COLO829 (cell line): ENCODE data around the gene TYK2.
A peak's percentile ranks its signal among the peaks of the same experiment; 100 is the strongest.
"Not testable (repeated sequence)": the region's sequence is repeated elsewhere in the genome, so short reads cannot be mapped to it uniquely, and the experiment has no call there.

Experiments
- DNase-seq: peaks from one replicate; pipeline ENCODE4 v3.0.0; 2012; ENCODE audit warnings: low spot score

TYK2 gene

DNA sequence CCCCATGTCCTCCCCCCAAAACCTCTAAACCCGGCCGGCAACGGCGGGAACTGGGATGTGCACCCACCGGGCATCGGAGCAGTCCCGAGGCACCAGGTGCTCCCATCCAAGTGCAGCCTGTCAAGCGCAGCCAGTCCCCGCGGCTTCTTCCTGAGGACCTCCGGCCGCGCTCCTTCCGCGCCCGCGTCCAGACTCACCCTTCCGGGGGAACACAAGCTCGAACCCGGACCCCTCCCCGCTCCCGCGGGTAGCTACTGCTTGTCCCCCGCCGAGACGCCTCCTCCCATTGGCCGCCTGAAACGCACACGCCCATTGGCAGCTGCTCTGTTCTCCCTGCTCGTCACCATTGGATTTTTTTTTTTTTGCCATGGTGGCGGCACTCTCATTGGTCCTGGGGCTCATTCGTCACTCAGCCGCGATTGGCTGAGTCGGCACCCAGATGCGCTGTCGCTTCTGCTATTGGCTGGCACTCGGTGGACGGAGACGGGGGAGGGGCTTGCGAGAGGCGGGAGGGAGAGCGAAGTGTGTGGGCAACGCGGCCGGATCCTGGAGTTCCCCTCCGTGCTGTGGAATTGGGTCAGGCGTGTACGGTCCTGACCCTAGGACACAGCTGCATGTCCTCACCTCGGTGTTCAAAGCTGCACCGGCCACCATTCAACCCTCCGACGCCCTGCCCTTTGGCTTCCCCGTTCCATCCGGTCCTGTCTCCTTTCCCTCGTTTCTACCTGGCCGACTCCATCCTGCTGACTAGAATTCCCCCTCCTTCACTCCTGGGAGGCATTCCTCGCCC, at the start of gene TYK2:
Gene TYK2 (minus strand): TSS at position 260 of the 790 bp plus-strand sequence. CDS start 2,166 bp downstream, outside the sequence.
- DNase-seq: peak; percentile 100

DNA sequence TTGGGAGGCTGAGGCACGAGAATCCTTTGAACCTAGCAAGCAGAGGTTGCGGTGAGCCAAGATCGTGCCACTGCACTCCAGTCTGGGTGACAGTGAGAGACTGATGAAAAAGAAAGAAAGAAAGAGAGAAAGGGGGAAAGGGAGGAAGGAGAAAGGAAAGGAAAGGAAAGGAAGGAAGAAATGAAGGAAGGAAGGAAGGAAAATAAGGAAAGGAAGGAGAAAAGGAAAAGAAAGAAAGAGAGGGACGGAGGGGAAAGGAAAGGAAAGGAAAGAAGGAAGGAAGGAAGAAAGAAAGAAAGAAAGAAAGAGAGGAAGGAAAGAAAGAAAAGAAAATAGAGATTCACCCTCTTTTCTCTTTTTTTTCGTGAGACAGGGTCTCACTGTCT, 48.6 kb upstream of the TYK2 start:
- DNase-seq: no peak

DNA sequence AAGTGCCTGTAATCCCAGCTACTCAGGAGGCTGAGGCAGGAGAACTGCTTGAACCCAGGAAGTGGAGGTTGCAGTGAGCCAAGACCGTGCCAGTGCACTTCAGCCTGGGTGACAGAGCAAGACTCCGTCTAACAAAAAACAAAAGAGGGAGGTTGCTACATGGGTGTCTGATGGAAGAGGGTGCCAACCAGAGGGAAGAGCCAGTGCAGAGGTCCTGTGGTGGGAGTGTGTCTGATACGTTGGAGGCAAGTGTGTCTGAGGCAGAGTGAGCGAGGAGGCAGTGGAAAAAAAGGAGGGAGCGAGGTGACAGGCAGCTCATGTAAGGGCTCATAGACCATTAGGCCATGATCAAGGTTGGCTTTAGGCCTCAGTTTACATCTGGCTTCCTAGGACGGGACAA, 46.8 kb upstream of the TYK2 start:
- DNase-seq: no peak

DNA sequence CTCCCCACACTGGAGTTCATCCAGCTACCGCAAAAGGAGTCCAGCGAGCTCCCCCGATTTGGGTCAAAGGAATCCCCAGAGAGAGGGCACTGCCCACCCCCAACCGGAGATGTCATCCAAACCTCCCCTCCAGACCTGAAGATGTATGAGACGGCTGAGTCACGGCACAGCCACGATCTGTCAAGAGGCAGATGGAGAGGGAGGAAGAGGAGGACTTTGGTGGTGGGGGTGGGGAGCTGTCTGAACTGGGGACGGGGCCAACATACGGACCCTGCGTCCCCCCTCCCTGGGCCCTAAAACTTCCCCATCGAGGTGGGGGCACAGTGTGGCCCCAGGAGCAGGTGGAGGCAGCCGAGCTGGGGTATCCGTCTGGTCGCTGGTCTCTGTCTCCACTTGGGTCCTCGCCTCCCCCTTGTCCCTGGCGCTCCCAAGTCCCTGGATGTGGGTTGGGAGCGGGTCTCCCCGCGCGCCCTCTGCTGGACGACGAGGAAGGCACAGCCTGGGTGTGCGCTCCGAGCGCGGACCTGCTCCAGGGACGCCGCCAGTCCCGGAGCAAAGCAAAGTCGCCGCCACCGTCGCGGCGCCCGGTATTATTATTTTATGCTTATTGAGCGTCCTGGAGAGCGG, 43.8 kb upstream of the TYK2 start:
- peak; percentile 69 for DNase-seq

DNA sequence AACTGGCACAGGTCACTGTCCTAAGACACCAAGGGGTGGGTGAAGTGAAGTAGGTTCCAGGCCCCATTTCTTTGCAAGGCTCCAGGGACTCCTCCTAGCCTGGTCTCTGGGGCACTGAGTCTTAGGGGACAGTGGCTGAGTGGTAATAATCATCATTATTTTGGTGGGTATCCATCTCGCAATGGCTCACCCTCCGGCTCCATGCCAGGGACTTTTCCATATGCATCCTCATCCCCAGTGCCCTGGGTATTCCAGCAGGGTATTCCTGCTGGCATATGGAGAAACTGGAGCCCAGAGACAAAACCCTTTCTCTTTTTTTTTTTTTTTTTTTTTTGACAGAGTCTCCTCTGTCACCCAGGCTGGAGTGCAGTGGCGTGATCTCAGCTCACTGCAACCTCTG, 42.5 kb upstream of the TYK2 start:
- no peak for DNase-seq

DNA sequence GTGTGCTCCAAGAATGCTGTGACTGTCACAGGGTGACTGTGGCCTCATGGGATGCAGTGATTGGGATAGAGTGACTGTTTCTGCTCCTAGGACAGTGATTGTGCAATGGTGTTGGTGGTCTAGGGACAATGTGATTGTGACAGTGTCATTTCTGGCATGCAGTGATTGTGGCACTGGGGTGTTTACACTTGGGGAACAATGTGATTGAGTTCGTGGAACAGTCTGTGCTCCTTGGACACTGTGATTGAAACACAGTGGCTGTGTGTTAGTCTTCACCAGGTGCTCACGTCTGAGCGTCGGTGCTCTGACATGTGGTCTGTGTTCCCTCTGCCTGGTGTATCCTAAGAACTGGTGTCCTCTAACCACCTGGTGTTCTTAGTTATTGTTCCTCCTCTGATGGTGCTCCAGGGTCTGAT, 41.7 kb upstream of the TYK2 start:
- DNase-seq: no peak

DNA sequence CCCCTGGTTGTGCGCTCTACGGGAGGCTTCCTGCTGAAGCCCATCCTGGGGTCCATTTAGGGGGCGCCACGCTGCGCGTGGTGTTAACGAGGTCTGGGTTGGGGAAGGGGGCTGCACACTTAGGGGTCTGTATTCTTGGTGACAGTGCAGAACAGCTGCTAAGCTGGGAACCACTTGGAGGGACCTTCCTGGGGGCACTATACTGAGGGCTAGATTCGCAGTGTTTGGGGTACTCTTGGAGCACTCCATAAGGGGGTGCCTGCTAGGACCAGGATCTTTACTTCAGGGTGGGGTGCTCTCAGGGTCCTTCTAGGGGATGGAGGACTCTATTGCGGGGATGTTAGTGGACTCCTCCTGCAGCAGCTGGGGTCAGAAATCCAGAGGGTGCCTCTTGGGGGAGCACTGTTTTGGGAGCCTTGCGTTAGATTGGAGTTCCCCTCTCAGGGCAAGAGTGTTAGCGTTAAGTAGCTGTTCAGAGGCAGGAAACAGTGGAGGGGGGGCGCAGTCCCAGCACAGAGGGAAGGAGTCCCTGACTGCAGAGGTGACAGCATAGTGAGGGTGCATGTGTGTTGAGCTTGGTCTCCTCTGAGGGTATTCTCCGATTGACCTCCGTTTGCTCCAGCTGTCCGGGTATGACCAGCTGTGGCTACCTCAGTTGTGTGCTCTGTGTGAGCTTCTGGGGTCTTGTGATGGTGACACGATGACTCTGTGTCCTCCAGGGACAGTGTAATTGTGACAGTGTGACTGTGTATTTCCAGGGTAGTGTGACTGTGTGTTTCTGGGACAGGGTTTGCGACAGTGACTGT, 41.1 kb upstream of the TYK2 start:
- DNase-seq: no peak

DNA sequence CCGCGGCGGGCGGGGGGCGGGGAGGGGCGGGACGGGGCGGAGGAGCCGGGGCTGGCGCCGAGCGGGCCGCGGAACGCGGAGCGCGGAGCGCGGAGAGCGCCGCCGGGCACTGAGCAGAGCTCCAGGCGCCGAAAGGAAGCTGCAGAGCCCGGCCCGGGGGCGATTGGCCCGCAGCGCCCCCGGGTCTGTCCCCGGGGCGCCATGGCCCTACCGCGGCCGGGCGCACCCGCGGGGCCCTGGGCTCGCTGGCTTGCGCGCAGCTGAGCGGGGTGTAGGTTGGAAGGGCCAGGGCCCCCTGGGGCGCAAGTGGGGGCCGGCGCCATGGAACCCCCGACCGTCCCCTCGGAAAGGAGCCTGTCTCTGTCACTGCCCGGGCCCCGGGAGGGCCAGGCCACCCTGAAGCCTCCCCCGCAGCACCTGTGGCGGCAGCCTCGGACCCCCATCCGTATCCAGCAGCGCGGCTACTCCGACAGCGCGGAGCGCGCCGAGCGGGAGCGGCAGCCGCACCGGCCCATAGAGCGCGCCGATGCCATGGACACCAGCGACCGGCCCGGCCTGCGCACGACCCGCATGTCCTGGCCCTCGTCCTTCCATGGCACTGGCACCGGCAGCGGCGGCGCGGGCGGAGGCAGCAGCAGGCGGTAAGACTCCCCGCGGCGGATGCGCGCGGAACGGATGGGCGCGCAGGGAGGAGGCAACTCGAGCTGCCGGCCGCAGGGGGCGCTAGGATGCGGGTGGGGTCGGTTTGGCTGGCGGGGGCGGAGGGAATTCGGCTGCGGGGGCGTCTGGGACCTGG, 40.3 kb upstream of the TYK2 start, which contains the start of gene PDE4A:
Gene PDE4A (plus strand): TSS at position 95 of the 796 bp plus-strand sequence. CDS start 227 bp downstream, at position 322.
- no peak for DNase-seq

DNA sequence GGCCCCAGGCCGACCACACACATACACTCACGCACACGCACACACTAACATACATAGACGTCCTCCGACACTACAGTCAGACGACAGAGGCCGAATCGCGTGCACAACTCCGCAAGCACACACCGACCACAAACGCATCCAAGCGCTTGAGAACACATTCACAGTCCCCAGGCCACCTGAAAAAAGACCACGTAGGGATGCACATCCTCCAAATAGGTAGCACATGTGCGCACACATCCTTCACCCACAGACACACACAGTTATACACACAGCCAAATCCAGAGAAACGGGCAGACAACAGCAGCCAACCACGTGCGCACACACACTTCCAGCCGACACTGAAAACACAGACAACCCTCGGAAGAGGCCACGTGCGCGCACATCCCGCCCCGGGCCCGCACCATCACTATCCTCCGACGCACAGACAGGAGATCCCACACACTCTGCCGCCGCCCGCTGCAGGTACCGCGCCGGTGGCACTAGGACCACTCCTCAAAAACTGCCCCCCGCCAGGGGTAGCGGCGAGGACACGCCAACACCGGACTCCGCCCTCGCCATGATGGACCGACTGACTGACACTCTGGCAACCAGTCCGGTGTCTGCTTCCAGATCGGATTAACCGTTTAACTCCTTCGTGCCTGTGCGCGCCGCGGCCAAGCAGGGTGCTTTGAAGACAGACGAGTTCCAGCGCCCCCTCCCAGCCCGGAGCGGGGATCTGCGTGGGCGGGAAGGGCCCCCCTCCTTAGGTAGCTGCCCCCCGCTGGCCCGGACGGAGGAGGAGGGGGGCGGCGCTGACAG, 39.5 kb upstream of the TYK2 start:
- peak; percentile 59 for DNase-seq

DNA sequence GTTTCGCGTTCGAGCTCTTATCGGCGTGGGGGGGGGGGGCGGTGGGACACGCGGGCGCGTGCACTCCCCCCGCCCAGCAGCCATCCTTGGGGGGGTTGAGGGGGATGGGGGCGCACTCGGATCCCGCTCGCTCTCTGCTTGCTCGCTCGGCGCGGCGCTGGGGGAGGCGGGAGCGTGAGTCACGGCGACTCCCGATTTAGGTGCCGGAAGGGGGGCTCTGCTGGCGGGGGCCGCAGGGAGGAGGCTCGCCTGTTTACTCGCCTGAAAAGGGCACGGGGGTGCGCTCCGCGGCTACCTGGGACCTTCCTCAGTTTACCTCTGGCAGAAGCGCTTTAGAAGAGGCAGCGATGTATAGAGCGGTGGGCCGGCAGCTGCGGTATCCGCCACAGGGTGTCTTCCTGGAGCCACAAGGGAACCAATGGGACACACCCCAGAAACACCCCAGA, 38.9 kb upstream of the TYK2 start:
- DNase-seq: no peak

DNA sequence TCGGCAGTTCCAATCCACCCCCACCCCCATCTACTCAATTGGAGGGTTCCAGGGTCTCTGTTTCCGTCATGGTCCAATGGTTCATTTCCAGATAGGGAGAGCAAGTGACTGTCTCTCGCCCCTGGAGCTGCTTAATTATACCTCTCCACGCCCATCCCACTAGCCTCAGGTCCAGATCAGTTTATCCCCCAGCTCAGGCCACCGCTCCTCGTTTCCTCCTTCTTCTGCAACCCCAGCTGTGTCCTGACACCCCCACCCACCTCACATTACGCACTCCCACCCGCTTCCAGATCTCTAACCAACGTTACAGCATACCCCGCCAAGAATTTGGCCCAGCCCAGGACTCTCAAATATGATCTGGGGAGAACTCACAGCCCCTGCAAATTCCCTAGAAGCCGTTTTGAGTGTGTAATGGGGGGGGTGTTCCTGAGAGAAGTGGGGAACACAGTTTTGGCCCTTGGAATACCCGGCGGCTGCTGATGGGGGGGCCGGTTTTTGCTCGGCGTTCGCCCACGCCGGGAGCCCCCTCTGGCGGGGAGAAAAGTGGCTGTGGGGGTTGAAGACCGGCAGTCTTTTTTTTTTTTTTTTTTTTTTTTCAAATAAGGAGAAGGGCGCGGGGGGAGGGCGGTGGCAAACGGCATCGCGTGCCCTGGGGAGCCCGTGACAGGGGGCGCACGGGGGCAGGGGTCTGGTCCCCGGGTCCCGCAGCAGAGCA, 38.3 kb upstream of the TYK2 start:
- DNase-seq: no peak

DNA sequence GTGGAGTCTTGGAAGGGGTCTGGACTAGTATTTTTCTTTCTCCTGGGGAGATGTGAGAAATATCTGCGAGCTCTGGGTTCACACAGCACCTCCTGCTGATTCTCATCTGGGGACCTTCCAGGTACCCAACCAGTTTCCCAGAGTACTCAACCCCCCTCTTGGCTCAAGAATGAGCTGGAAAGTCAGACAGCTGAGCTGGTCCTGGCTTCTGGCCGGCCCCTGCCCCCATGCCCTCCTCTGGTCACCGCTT, 37.8 kb upstream of the TYK2 start:
- DNase-seq: no peak

DNA sequence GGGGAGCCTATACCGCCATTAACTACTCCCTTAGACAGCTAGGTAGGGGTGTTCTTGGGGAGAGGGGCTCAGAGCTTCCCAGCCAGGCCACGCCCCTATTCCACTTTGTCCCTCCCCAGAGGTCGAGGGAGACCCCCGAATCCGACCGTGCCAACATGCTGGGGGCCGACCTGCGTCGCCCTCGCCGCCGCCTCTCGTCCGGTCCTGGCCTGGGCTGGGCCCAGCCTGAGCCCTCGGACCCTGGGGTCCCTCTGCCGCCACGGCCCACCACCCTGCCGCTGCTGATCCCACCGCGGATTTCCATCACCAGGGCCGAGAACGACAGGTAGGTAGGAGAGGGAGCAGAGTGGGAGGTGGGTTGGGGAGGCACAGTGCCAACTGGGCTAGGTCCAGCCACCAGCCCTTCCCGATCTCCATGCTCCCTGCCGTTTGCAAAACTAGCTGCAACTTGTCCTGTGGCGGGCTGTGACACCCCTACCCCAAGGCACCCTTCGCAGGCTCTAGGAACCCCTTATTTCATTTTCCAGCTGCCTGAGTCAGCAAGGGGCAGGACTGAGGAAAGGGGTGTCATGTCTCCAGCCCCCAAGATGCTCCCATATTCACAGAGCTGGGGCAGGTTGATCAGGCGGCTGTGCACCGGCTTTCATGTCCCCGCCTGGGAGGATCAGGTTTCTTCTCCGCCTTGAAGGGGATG, 37.3 kb upstream of the TYK2 start:
- DNase-seq: no peak

DNA sequence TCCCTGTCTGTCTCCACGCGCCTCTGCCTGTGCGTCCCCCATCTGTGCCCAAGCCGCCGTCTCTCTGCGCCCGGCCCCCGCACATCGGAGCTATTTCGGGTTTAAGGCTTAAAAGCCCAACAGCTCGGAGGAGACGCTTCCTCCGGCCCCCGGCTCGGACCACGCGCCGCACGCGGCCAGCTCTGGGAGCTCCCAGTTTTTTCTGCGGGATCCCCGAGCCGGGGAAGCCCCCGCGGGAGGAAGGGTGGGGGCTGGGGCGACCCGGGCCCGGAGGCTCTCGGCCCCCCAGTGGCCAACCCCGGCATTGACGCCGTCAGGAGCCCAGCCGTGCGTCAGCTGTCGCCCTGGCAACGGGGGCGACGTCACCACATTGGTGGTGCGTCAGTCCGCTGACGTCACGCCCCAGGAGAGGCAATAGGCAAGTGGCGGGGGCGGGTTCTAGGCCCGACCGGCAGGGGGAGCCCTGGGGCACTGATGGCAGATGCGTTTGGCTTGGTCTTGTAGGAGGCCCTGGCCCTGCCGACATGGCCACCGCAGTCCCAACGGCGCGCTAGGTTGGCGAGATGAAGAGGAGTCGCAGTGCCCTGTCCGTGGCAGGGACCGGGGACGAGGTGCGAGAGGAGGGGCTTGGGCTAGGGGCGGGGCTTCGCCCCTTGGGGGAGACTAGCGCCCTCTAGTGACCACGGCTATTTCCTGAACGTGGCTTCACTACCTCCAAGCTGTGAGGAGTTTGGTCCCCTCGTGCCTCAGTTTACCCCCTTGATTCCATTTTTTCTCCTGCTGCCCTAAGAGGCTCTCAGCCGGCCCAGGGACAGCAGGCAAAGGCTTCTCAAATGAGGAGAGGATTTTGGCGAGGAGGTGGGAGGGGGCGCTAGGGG, 36.2 kb upstream of the TYK2 start:
- DNase-seq: peak; percentile 97

DNA sequence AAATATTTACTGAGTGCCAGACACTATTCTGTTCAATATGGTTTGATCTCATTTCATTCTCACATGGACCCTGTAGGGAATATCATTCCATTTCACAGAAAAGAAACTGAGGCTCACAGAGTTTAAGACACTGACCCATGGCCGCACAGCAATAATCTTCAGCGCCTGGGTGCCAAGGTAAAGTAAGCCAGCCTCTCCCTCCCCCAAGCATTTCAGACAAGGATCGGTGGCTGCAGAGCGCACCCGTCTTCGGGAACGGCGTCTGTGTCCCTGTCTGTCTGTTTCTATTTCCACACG, 35.7 kb upstream of the TYK2 start:
- DNase-seq: no peak

DNA sequence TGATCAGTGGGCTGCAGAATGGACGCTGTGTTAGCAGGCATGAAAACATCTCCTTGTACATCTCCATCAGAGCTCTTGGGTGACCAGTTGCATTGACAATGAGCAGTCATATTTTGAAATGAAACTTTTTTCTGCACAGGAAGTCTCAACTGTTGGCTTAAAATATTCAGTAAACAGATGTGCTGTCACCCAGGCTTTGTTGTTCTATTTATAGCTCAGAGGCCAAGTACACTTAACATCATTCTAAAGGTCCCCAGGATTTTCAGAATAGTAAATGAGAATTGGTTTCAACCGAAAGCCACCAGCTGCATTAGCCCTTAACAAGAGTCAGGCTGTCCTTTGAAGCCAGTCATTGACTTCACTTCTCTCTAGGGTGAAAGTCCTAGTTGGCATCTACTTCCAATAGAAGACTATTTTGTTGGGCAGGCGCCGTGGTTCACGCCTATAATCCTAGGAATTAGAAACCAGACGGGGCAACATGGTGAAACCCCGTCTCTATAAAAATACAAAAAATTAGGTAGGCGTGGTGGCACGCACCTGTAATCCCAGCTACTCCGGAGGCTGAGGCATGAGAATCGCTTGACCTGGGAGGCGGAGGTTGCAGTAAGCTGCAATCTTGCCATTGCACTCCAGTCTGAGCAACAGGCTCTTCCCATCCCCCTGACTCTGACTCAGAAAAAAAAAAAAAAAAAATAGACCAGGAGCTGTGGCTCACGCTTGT, 32.0 kb upstream of the TYK2 start:
- no peak for DNase-seq

DNA sequence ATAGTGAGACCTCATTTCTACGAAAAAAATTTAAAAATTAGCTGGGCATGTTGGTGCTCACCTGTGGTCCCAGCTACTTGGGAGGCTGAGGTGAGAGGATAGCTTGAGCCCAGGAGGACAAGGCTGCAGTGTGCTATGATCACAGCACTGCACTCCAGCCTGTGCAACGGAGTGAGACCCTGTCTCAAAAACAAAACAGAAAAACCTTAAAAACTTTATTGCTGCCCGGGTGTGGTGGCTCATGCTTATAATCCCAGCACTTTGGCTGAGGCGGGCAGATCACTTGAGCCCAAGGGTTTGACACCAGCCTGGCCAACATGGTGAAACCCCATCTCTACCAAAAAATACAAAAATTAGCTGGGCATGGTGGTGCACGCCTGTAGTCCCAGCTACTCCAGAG, 30.9 kb upstream of the TYK2 start:
- not testable (repeated sequence) for DNase-seq

DNA sequence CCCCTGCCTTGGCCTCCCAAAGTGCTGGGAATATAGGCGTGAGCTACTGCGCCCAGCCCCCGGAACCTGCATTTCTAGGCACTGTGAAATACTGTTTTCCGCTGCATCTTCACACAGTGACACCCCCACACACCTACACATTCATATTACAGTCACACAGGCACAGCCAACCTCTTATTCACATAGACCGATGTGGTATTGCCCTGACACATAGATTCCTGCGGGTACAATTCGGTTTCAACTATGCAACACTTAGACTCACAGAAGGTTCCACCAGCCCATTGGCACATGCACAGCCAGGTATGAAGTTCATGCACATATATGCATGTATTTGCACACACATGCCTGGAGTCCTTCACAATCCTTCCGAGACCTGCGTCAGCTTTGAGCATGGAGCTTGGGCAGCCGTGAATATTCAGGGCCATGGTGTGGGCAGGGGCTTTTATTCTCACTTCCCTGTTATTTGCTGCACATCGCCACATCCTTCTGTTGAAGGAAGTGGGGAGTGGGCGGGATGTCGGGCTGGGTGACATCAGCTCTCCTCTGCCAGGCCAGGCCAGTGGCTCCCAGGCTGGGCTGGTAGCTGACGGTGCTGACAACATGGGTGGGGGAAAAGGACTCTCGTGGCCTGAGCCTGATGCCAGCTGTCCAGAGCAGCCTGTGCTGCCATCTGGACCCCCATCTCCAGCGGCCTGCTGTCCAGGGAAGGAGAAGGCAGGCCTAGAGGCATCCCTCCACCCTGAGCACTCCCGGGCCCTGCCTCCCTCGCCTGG, 28.3 kb upstream of the TYK2 start:
- no peak for DNase-seq
